ENCODE results near the gene PTPRG.

GRCh38 chr3:62203561-62203960 lies 642.2 kb downstream of the PTPRG start:
- TF ChIP-seq CTCF (conservative IDR thresholded peaks at IDR 0.05; ENCODE audit: low read depth, low read length) (no peak), EZH2 (IDR thresholded peaks at IDR 0.05; ENCODE audit: low read length, unreplicated experiment) (no peak), EZH2phosphoT487 (IDR thresholded peaks at IDR 0.05; ENCODE audit: borderline replicate concordance, low read length) (no peak)

Data from PC-3 (cell line).